Measurements from ENCODE around the gene KCNG4.

KCNG4 gene

GRCh38 chr16:84182680-84183571 lies 56.9 kb downstream of the KCNG4 start:
- DNase-seq, result no peak

- DNase-seq, result no peak
These were observed 57.7 kb downstream of the KCNG4 start for GRCh38 chr16:84182104-84182503.

GRCh38 chr16:84181144-84181915 lies 58.5 kb downstream of the KCNG4 start:
- DNase-seq, result no peak

GRCh38 chr16:84180519-84181140 lies 59.2 kb downstream of the KCNG4 start:
- DNase-seq, result no peak

- no peak for DNase-seq
These were observed 60.0 kb downstream of the KCNG4 start for GRCh38 chr16:84179612-84180320.

GRCh38 chr16:84178892-84179611 lies 60.8 kb downstream of the KCNG4 start:
- DNase-seq, result no peak

GRCh38 chr16:84178146-84178765 lies 61.6 kb downstream of the KCNG4 start:
- no peak for DNase-seq

GRCh38 chr16:84177741-84178073 lies 62.1 kb downstream of the KCNG4 start:
- no peak for DNase-seq

GRCh38 chr16:84176192-84177053 lies 63.4 kb downstream of the KCNG4 start:
- DNase-seq, result no peak

- DNase-seq, result no peak
These were observed 64.3 kb downstream of the KCNG4 start for GRCh38 chr16:84175350-84176081.

GRCh38 chr16:84174396-84174795 lies 65.4 kb downstream of the KCNG4 start:
- DNase-seq, result no peak

GRCh38 chr16:84169765-84170310 lies 70.0 kb downstream of the KCNG4 start:
- DNase-seq, result no peak
